ENCODE data around the gene BBX. TPM values are rescaled to one million over a fixed set of nuclear protein-coding genes. Genes with fewer than 3 reads are reported as not detected.

The BBX gene
- total RNA-seq, 4 donors from 2014 or later: 24.2 to 68.7 (median 38.0) TPM

DNA sequence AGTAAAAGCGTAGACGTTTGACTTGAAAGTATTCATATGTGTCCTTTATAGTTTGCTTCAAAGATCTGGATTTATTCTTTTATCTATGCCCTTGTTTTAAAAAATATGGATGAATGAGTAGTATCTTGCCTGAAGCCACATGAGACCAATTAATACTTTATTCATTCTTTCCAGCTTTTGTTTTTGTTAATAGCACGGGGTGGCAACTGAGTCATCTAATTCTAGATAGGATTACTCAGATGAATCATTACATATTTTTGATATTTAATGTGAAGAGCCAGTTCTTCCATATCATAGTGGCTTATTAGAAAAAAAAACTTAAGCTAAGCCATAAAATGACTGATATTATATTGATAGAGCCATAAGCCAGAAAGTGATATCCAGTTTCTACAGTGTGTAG lies 121.9 kb downstream of the BBX start:
- Histone ChIP-seq H3K9me3 (no peaks in the 10 kb centered on the region), H3K36me3 (no peaks in the 10 kb centered on the region), H3K4me1 (peaks cover 4% of the 10 kb centered on the region), H3K4me3 (no peak overlapping the region), H3K27me3 (no peaks in the 10 kb centered on the region), H3K27ac (no peak overlapping the region)
- whole genome bisulfite sequencing: 58% methylated on average over 3 of the region's 3 CpGs
- TF ChIP-seq EP300 (IDR thresholded peaks at IDR 0.05): no peak
- no peak for TF ChIP-seq POLR2AphosphoS5 (IDR thresholded peaks at IDR 0.05)
- TF ChIP-seq, protein P1, sequence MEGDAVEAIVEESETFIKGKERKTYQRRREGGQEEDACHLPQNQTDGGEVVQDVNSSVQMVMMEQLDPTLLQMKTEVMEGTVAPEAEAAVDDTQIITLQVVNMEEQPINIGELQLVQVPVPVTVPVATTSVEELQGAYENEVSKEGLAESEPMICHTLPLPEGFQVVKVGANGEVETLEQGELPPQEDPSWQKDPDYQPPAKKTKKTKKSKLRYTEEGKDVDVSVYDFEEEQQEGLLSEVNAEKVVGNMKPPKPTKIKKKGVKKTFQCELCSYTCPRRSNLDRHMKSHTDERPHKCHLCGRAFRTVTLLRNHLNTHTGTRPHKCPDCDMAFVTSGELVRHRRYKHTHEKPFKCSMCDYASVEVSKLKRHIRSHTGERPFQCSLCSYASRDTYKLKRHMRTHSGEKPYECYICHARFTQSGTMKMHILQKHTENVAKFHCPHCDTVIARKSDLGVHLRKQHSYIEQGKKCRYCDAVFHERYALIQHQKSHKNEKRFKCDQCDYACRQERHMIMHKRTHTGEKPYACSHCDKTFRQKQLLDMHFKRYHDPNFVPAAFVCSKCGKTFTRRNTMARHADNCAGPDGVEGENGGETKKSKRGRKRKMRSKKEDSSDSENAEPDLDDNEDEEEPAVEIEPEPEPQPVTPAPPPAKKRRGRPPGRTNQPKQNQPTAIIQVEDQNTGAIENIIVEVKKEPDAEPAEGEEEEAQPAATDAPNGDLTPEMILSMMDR (IDR thresholded peaks at IDR 0.05): no peak
- no peak for TF ChIP-seq POLR2A (IDR thresholded peaks at IDR 0.05)
- DNase-seq (ENCODE audit: low spot score in 2 of 2): no peak

DNA sequence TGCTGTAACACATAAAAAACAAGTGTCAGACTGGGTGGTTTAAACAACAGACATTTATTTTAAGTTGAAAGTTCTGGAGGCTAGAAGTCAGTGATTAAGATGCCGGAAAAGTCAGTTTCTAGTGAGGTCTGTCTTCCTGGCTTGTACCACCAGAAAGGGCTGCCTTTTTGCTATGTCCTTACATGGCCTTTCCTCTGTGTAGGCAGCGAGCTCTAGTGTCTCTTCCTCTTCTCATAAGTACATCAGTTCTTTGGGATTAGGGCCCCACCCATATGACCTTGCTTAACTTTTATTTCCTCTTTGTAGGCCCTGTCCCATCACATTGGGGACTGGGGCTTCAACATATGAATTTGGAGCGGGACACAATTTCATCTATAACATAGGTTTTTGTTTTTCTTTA lies 128.0 kb downstream of the BBX start:
- no peaks in the 10 kb centered on the region for H3K27me3 ChIP-seq
- no peaks in the 10 kb centered on the region for H3K9me3 ChIP-seq
- DNase-seq (ENCODE audit: low spot score in 2 of 2): no peak
- H3K27ac ChIP-seq: no peak overlapping the region
- H3K36me3 ChIP-seq: no peaks in the 10 kb centered on the region
- WGBS: 89% methylated on average over 3 of the region's 3 CpGs
- TF ChIP-seq, protein P1 (IDR thresholded peaks at IDR 0.05): no peak
- no peak for TF ChIP-seq POLR2AphosphoS5 (IDR thresholded peaks at IDR 0.05)
- TF ChIP-seq EP300 (IDR thresholded peaks at IDR 0.05): no peak
- TF ChIP-seq POLR2A (IDR thresholded peaks at IDR 0.05): no peak
- no peak overlapping the region for H3K4me3 ChIP-seq
- H3K4me1 ChIP-seq: peaks cover 3% of the 10 kb centered on the region

DNA sequence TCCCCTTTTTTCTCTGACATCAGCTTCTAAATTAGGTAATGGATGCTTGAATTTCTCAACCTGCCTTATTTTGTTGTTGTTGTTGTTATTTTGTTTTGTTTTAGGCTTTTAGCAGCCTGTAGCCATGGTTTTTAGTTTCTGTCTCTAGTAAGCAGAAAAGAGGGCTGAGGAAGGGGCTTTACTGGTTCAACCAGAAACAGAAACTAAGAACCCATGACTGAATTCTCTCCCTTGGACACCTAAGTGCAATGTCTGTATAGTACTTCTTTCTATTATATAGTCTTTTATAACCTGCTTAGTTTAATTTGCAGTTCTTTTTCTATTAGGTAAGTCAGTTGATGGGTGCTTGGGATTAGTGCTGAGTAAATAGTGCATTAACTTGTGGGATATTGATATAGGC lies 129.0 kb downstream of the BBX start:
- no peaks in the 10 kb centered on the region for H3K27me3 ChIP-seq
- no peak overlapping the region for H3K27ac ChIP-seq
- no peak overlapping the region for H3K4me3 ChIP-seq
- no peaks in the 10 kb centered on the region for H3K36me3 ChIP-seq
- H3K9me3 ChIP-seq: no peaks in the 10 kb centered on the region
- no peak for DNase-seq (ENCODE audit: low spot score in 2 of 2)
- H3K4me1 ChIP-seq: peaks cover 3% of the 10 kb centered on the region
- TF ChIP-seq POLR2A (IDR thresholded peaks at IDR 0.05) (no peak), EP300 (IDR thresholded peaks at IDR 0.05) (no peak), POLR2AphosphoS5 (IDR thresholded peaks at IDR 0.05) (no peak)
- TF ChIP-seq, protein P1 (IDR thresholded peaks at IDR 0.05): no peak

DNA sequence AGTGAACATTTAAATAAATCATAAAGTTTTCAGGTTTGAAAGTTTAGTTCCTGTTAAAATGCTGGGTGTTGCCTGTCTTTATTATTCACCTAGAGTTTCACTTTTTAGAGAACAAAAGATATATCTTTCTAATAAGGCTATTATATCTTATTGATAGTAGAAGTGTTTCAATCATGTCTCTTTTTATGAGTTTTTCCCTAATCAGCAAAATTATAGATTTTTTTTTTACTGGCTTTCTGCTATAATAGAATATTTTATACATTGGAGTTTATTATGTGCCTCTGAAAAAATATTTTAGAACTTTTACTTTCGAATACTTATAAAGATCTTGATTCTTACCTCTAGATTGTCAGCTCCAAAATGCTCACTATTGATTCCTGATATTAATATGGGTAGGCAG lies 131.5 kb downstream of the BBX start:
- no peaks in the 10 kb centered on the region for H3K27me3 ChIP-seq
- no peak overlapping the region for H3K4me3 ChIP-seq
- H3K36me3 ChIP-seq: no peaks in the 10 kb centered on the region
- no peak for DNase-seq (ENCODE audit: low spot score in 2 of 2)
- no peaks in the 10 kb centered on the region for H3K9me3 ChIP-seq
- 95% methylated on average over 1 of the region's 1 CpG for WGBS
- peaks cover 9% of the 10 kb centered on the region for H3K4me1 ChIP-seq
- TF ChIP-seq POLR2AphosphoS5 (IDR thresholded peaks at IDR 0.05) (no peak), POLR2A (IDR thresholded peaks at IDR 0.05) (no peak), EP300 (IDR thresholded peaks at IDR 0.05) (no peak)
- TF ChIP-seq, protein P1 (IDR thresholded peaks at IDR 0.05): no peak
- H3K27ac ChIP-seq: no peak overlapping the region

DNA sequence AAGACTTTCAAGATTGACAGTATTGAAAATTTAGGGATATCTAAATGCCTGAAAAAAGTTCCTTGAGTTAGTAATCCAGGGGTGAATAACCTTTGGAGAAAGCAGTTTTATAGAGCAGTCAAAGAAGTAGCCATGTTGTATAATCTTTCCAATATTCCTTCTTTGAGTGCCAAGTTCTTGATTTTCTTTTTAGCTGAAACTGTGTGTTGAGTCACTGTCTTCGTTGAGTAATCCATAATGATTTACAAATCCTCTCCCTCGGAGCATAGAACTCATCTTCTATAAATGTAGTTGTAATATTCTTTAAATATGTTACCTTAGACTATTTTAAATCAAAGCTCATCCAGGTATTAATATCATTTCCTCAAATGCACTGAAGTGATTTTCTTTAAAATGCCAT lies 135.2 kb downstream of the BBX start:
- WGBS: 17% methylated on average over 2 of the region's 2 CpGs
- Histone ChIP-seq H3K4me1 (peaks cover 16% of the 10 kb centered on the region), H3K36me3 (no peaks in the 10 kb centered on the region), H3K9me3 (no peaks in the 10 kb centered on the region), H3K27me3 (no peaks in the 10 kb centered on the region), H3K27ac (no peak overlapping the region), H3K4me3 (no peak overlapping the region)
- TF ChIP-seq EP300 (IDR thresholded peaks at IDR 0.05): no peak
- TF ChIP-seq, protein P1 (IDR thresholded peaks at IDR 0.05): no peak
- no peak for TF ChIP-seq POLR2AphosphoS5 (IDR thresholded peaks at IDR 0.05)
- no peak for TF ChIP-seq POLR2A (IDR thresholded peaks at IDR 0.05)
- DNase-seq (ENCODE audit: low spot score in 2 of 2): no peak
